OCI-LY3 (cell line): ENCODE data around the gene PAM16.

Experiments
- EZH2phosphoT487 ChIP-seq: fragments of 200-600 bp; shearing (Covaris generic); IDR thresholded peaks from 2 replicates; pipeline ENCODE4 v1.6.1; 2018; ENCODE audit warnings: antibody characterized with exemption, mixed run types, low read depth
- TF ChIP-seq, protein P1 (sequence below): fragments of 200-600, 300-600 bp; sonication (generic); IDR thresholded peaks from 2 replicates; pipeline ENCODE4 v1.5.1; 2014; ENCODE audit warnings: antibody characterized with exemption, low read length, low read depth

DNA sequence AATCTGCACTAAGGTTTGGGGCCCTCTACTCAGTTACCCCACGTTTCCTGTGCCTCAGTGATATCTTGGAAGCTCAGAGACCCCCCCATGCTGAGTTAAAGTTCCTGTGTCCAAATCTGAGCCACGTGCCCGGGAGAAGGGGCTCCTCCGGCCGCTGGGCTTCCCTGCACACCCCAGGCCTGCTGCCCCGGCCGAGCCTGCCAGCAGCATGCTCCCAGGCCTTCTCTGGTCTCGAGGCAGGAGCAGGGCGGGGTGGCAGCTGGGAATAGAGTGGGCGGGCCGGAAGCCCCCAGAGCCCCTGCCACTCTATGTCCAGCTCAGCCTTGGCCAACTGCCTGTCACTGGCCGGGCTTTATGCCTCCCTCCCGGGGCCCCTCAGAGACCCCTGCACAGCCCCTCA is 14.9 kb upstream of the PAM16 start:
- TF ChIP-seq, protein P1, sequence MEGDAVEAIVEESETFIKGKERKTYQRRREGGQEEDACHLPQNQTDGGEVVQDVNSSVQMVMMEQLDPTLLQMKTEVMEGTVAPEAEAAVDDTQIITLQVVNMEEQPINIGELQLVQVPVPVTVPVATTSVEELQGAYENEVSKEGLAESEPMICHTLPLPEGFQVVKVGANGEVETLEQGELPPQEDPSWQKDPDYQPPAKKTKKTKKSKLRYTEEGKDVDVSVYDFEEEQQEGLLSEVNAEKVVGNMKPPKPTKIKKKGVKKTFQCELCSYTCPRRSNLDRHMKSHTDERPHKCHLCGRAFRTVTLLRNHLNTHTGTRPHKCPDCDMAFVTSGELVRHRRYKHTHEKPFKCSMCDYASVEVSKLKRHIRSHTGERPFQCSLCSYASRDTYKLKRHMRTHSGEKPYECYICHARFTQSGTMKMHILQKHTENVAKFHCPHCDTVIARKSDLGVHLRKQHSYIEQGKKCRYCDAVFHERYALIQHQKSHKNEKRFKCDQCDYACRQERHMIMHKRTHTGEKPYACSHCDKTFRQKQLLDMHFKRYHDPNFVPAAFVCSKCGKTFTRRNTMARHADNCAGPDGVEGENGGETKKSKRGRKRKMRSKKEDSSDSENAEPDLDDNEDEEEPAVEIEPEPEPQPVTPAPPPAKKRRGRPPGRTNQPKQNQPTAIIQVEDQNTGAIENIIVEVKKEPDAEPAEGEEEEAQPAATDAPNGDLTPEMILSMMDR = no peak
- TF ChIP-seq EZH2phosphoT487 = no peak
